NCI-H187 treated with DMSO at 0.1 percent for 48 hours (cell line): ENCODE measurements around the gene SAMD5.

Source experiments
- DNase-seq: peaks from one replicate; lab custom pipeline; 2025; lab: John Stamatoyannopoulos, UW

The SAMD5 gene

DNA sequence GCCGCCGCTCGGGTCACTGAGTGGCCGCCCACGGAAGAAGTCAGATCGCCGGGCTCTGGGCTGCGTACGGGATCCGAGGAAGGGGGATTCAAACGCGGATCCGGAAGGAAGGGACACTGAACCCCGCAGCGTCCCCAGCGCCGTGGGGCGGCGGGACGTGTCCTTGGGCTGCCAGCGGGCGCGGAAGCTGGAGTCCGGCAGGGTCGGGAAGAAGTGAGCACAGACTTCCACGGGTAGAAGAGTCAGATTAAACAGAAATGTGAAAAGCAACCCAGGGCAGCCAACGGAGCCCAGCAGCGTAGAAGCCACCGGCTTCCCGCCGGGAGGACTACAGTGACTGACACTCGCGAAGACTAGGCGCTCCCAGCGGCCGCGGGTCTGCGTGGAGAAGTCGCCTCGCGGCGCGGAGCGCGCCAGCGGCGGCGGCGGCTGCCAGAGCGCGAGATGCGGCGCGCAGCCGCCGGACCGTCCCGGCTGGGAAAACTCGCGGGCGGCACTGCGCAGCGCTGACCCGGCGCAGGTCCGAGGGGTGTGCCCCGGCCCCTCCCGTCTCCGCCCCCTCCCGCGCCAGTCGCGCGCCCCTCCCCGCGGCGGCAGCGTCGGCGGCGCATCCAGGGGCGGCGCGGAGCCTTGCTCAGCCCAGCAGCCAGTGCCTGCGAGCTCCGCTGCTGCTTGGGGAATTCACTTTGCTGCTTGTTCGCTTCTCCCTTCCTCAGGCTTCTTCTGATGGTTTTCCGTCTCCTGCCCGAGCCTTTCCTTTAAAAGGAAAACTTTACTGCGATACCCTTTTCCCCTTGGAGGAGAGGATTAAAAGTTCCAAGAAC lies at the start of gene SAMD5:
TSS of gene SAMD5 (plus strand) at position 649 of the 824 bp plus-strand sequence. CDS start 239 bp downstream, outside the sequence.
- no peak for DNase-seq

DNA sequence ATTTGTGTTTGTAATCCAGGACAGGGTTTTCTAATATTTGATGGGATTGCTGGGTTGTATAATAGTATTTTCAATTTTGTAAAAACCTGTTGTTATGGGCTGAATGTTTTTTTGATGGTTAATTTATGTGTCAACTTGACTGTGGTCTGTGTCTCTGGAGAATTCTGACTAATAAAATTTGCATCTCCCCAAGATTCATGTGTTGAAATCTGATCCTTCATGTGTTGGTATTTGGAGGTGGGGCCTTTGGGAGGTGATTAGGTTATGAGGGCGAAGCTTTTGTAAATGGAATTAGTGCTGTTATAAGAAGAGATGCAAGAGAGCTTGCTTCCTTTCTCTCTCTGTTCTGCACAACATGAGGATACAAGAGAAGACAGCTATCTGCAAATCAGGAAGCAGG lies 48.7 kb upstream of the SAMD5 start:
- no peak for DNase-seq

DNA sequence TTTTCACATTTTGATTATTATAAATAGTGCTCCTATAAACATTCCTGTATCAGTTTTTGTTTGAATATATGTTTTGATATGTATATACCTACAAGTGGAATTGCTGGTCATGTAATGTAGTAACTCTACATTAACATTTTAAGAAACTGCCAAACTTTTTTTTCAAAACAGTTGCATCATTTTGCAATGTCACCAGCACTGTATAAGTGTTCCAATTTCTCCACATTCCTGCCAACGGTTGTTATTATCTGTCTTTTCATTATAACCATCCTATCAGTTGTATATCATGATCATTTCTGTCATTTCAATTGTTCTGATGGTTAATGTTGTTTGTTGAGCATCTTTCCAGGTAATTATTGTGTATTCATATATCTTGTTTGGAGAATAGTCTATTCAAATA lies 44.8 kb upstream of the SAMD5 start:
- DNase-seq: no peak

DNA sequence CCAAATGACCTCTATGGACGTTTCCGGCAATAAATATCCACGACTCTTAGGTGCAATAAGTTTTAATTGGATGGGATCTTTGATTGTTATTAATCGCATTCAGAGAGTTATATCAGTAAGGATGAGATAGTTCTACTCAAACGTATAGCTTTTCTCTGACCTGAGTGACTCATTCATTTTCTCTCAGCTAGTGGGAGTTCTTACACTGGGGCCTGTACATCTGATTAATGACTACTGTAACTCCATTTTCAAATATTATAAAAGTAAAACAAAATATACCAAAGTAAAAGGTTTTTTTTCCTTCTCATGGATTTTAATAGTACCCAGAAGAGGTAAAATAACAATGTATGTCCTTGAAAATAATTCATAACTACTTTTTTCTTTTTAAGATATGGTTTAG lies 41.1 kb upstream of the SAMD5 start:
- DNase-seq: no peak

DNA sequence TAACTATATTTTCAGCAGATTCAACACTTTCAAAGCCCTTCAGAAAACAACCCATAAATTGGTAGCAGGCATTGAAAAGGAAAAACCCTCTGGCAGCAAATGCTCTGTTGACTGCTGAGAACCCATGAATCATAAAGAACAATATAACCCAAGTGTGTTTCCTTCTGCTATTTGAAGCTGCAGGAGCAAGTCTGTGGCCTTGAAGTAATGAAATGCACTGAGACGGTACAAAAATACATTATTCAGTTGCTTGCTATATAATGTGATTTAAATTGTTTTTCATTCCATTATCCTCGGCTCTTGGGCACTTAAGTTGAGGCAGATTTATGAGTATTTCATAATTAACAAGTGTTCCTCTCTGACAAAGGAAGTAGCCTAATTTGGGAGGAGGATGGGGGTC lies 40.6 kb upstream of the SAMD5 start:
- DNase-seq: no peak

DNA sequence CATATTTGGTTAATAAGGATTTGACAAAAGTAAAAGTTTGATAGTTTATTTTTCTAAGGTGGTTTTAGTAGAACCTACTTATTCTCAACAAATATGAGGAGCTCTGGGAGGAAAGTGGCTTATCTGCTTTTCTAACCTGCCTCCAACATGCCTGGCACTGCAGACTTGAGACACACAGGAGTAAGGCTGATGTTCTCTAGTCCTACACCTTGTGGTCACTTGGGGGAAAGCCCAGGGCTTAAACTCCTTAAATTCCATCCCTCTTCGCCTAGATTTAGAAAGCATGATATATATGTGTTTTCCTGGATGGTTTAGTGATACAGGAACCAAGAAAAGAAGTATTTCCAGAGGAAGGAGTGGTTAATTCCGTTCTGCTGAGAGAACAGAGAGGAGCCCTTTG lies 39.9 kb upstream of the SAMD5 start:
- no peak for DNase-seq

DNA sequence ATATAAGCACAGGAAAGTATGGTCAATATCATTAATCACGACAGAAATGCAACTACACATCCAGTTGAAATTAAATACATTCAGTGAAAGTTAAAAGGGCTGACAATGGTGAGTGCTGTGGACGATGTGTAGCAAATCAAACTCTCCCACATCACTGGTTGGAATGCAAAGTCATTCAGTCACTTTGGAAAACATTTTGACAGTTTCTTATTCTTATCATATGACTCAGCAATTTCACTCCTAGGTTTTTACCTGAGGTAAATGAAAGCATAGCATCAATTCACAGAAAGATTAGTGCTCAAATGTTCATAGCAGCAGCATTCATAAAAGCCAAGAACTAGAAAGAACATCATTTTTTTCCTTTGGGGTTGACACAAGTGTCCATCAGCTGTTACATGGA lies 28.6 kb upstream of the SAMD5 start:
- DNase-seq: no peak

DNA sequence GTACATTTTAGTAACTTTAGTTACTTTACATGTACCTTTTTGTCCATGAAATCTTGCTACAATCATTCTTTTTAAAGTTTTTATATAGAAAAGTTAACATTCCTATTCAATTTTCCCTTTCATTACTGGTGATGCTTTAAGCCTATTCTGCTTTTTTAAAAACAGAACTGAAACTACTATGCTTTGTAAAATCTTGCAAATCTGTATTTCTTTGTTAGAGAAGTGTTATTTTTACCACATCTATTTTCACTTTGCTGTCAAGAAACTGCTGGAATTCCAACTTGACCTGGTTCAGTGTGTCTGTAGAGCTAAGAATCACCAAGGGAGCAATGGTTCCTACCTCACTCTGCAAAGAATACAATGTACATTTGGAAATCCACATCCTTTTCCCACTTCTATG lies 21.8 kb upstream of the SAMD5 start:
- no peak for DNase-seq

DNA sequence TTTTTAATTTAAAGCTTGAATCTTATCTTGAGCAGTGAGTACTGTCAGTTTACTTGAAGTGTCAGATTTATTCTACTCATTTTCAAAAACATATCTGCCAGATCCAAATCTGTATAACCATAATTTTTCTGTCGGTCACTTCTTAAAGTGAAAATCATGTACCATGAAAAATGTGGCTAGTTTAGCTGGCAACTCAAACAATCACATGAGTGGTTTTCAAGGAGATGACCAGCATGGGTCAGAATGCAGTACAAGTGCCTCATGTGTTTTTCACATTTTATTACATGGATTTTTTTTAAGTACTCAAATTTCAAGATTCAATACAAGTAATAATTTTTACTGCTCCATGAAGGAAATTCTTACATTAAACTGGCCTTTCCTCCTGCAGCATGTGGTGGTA lies 11.0 kb upstream of the SAMD5 start:
- no peak for DNase-seq

DNA sequence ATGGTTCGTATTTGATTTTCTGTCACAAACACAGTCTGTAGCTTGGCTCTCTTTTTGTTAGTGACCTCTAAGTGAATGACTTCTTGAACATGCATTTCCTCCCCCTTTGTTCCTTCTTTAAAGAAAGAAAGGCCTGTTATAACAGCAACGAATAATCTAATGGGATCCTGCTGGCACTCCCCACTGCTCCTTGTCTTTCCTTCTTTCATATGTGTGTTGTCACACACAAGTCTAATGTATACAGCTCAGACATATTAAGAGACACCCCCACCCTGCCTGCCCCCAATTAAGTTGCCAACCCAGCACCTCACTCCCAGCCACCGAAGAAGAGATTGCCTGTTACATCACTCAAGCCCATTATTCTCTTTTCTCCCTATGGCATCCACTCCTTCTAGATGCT lies 4.9 kb upstream of the SAMD5 start:
- no peak for DNase-seq

DNA sequence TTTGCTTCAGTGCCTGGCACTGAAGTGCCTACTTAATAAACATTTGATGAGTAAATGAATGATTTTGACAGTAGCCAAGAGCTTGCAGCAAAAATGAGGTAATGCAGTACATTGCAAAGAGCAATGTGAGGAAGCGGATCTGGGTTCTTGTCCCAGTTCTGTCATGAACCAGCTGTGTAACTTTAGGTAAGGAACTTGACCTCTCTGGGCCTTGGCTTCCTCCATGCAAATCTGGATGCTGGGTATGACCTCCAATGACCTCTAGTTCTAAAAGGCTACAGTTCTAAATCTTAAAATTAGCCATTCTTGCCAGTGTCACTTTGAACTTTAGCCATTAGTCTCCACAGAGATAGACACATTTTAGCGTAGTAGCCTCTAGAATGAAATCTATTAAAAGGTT lies 3.6 kb upstream of the SAMD5 start:
- no peak for DNase-seq

DNA sequence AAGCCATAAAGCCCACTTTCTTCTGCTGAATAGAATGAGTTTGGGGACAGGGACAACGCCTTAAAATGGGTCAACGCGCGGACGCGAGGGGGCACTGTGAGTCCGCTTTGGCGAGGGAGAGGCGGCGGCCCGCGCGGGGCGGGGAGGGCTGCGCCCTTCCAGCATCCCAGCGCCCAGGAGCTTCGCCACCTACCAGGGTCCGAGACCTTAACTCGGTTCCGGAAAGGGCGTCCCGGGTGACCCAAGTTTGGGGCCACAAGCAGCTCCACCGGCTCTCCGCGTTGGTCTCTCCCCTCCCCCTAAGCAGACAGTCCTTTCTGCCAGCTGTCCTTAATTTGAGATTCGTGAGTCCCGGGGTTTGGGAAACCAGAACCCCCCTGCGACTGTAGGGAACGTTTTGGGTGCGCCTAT lies 1.8 kb upstream of the SAMD5 start:
- DNase-seq: no peak

DNA sequence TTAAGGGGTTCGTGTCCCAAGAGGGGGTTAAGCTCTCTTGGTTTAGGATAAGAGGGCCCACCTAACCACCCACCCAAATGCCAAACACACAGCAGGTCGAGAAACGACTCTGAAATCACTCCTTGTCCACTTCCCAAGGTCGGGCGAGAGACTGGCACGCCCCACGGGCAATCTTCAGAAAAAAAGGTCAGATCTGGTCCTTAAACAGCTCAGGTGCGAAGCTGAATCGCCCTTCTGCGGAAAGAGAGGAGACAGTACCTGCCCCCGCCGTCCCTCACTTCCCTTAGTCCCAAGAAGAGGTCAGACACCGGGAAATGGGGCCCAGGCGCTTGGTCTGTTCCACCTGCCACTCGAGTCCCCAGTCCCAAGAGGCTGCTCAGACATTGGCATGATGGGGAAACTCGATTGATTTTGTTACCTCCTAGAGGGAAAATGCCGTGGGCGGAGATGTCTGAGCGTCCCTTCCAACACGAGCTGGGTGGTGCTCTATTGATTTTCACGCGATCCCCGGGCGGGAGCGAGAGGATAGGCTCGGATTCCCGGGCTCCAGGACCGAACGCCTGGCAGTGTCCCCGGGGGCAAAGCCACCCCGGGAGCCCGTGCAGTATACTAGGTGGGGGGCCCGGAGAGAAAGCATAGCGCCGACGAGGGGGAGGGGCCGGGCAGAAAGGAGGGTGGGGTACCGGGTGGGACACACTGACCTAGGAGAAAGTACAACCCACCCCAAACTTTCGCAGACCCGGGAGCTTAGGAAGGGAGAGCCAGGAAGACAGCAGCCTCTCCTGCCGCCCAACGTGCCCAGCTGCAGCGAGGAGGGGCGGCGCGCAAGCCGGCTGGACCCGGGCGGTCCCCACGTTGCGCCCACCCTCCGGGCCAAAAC lies 1.1 kb upstream of the SAMD5 start:
- no peak for DNase-seq

DNA sequence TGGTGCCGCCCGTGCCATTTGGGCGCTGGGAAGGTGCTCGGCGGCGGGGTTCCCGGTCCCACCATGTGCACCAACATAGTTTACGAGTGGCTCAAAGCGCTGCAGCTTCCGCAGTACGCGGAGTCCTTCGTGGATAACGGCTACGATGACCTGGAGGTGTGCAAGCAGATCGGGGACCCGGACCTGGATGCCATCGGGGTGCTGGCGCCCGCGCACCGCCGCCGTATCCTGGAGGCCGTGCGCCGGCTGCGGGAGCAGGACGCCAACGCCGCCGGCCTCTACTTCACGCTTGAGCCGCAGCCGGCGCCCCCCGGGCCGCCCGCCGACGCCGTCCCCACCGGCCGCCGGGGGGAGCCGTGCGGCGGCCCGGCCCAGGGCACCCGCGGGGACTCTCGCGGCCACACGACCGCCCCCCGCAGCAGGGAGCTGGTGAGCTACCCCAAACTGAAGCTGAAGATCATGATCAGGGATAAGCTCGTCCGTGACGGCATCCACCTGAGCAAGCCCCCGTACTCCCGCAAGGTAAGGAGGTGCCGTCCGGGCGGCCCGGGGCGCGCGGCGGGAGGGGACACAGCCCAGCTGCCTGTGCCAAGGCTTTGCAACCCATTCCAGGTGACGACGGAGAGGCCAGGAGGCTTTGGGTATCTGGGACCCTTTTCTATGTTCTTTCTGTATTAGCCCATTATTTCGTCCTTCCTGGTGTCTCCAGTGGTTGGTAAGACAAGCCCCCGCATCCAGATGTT lies 547 bp downstream of the SAMD5 start:
- DNase-seq: no peak

DNA sequence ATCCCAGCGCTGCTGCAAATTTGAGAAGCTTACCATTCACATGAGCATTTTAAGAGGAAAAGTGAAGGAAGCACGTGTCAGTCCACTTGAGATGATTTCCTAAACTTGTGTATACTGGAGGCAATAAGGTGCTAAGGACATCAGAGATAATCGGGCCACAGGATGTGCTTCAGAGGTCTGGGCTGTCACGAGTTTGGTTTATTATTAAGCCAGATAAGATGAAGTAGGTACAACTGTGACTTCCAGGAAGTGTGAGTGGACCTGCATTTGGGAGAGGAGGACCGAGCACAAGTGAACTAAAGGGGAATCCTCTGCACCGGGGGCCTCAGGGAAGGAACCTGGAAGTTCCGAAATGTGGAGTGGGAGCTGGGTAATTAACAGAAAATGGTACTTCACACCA lies 1.4 kb downstream of the SAMD5 start:
- no peak for DNase-seq

DNA sequence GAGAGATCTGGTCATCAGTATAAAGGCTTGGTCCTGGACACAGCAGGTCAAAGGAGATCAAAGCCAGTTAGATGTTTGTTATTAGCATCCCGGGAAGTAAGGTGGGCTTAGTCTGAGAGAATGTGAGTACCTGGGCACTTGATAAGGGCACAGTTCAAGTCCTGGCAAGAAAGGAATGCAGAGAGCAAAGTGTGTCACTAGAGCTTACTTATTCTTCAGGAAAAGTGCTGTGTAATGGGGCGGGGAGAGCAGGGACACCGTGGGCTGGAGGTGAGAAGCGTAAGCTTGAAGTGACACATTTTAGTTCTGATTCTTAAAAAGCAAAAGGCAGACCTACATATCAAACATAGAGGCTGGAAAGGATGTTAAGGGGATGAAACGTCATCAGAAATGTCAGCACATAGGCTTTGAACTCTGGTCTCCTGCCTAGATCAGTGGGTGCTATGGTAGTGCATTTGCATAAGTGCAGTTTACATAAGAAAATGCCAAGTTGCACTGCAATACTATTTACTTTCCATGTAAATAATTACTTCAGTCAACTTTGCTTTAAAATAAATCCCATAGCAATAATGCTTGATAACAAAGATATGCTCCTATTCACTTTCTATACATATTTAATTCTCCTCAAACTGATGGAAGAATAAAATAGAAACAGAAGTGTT lies 2.6 kb downstream of the SAMD5 start:
- DNase-seq: no peak

DNA sequence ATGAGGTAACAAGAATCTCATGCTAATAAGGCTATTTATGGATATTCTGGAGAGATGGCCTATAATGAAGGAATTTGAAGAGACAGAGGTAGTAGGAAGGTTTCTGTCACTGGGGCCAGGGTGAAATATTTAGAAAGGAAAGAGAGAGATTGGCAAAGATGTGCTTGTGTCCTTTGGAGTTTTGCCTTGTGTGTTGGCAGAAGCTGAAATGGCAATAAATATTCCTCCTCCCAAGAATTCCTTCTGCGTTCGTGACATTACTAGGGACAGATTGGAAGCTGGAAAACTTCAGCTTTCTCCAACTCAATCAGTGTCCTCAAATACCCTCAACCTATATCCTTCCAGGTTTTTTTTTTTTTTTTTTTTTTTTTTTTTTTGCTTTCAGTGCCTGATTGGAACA lies 6.3 kb downstream of the SAMD5 start:
- no peak for DNase-seq

DNA sequence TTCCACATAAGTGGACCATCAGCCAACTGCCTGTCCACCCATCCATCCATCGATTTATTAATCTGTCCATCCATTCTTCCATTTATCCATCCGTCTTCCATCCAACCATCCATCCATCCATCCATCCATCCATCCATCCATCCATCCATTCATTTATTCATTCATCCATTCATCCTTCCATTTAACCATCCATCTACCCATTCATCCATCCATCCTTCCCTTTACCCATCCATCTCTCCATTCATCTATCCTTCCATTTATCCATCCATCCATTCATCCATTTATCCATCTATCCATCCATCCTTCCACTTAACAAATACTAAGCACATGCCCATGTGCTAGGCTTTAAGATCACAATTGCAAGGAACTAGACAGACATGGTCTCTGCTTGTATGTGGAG lies 6.8 kb downstream of the SAMD5 start:
- no peak for DNase-seq

DNA sequence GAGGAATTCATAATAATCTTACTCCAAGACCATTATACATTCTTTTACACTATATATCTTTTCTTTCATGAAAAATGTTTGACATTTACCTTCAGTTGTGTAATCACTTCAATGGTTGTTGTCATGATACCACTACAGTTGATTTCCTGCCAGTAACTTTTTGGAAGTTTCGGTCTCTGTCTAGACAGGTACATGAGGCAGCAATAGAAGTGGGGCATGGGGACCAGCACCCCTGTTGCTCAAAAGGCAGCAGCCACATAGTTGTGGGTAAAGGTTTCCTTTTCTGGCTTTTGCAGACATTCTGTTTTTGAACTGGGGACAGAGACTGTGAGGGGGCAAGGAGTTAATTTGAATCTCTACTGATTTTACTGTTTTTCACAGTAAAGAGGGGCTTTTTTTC lies 14.1 kb downstream of the SAMD5 start:
- no peak for DNase-seq

DNA sequence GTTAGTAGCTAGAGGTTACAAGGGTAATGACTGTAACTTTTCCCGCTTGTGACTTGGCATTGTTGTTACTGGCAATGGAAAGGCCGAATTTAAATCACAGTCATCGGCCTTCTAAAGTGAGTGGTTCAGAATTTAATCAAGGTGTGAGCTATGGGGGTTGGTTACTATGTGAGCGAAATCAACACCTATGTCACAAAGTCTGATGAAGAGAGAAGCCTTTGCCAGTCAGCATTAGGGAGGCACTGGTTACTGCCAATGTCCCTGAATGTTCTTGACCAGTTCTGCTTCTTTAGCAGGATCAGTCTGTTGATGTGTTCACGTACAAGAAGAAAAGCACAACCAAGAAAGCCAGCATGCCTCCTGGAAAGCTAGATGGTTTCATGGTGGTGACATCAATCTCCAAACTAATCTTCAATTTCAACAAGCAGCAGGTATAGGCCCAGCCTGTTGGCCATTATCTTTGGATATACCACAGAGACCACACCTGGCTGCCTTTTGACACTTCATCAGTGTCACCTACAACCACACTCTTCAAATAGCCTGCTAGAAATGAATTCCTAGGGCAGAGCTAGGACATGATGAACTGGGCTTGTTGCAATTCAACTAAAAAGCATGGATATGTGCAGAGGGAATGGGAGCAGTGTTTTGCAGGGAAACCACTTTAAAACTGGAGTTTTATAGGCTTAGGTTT lies 17.2 kb downstream of the SAMD5 start:
- DNase-seq: no peak

DNA sequence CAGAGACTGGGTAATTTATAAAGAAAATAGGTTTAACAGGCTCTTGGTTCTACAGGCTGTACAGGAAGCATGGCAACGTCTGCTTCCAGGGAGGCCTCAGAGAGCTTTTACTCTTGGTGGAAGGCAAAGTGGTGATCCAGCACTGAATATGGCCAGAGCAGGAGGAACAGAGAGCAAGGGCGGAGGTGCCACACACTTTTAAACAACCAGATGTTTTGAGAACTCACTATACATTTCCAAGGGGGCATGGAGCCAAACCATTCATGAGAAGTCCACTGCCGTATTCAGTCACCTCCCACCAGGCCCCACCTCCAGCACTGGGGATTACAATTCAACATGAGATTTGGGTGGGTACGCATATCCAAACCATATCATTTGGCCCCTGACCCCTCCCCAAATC lies 18.7 kb downstream of the SAMD5 start:
- DNase-seq: no peak
